ELR (cell line): ENCODE data around the gene PRKAG1.
A peak's percentile ranks its signal among the peaks of the same experiment; 100 is the strongest.

Experiments used
- DNase-seq: peaks from one replicate; pipeline ENCODE4 v3.0.0-alpha.2; 2015; ENCODE audit warnings: low read depth

Gene PRKAG1

DNA sequence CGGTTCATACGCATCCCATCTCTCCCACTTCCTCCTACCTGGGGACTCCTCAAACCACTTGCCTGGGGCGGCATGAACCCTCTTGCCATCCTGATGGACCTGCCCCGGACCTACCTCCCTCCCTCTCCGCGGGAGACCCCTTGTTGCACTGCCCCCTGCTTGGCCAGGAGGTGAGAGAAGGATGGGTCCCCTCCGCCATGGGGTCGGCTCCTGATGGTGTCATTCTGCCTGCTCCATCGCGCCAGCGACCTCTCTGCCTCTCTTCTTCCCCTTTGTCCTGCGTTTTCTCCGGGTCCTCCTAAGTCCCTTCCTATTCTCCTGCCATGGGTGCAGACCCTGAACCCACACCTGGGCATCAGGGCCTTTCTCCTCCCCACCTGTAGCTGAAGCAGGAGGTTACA, 36.8 kb downstream of the PRKAG1 start:
- no peak for DNase-seq

DNA sequence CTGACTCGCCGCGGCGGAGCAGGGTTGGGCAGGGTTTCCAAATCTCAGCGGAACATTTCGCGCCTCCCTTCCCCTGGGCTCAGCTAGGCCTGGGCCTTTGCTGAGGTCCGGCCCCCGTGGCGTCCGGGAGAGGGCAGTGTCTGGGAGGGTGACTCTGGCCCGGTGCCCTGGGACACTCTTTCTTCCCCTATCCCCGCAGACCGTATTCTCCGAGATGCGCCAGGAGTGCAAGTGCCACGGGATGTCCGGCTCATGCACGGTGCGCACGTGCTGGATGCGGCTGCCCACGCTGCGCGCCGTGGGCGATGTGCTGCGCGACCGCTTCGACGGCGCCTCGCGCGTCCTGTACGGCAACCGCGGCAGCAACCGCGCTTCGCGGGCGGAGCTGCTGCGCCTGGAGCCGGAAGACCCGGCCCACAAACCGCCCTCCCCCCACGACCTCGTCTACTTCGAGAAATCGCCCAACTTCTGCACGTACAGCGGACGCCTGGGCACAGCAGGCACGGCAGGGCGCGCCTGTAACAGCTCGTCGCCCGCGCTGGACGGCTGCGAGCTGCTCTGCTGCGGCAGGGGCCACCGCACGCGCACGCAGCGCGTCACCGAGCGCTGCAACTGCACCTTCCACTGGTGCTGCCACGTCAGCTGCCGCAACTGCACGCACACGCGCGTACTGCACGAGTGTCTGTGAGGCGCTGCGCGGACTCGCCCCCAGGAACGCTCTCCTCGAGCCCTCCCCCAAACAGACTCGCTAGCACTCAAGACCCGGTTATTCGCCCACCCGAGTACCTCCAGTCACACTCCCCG, 37.4 kb downstream of the PRKAG1 start:
- DNase-seq = peak; percentile 37

DNA sequence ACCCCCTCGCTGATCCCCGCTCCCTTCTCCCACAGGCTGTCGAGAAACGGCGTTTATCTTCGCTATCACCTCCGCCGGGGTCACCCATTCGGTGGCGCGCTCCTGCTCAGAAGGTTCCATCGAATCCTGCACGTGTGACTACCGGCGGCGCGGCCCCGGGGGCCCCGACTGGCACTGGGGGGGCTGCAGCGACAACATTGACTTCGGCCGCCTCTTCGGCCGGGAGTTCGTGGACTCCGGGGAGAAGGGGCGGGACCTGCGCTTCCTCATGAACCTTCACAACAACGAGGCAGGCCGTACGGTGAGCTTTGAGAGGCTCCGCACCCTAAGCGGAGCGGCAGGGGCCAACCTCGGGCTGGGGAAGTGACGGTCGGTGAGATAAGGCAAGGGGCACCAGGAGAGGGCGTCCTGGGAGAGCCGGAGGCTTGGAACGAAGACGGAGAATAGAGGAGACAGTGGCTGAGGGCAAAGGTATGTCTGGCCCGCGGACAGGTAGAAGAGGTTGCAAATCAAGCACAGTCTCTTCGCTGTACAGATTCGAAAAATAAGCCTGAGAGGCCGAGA, 38.1 kb downstream of the PRKAG1 start:
- DNase-seq = peak; percentile 37

DNA sequence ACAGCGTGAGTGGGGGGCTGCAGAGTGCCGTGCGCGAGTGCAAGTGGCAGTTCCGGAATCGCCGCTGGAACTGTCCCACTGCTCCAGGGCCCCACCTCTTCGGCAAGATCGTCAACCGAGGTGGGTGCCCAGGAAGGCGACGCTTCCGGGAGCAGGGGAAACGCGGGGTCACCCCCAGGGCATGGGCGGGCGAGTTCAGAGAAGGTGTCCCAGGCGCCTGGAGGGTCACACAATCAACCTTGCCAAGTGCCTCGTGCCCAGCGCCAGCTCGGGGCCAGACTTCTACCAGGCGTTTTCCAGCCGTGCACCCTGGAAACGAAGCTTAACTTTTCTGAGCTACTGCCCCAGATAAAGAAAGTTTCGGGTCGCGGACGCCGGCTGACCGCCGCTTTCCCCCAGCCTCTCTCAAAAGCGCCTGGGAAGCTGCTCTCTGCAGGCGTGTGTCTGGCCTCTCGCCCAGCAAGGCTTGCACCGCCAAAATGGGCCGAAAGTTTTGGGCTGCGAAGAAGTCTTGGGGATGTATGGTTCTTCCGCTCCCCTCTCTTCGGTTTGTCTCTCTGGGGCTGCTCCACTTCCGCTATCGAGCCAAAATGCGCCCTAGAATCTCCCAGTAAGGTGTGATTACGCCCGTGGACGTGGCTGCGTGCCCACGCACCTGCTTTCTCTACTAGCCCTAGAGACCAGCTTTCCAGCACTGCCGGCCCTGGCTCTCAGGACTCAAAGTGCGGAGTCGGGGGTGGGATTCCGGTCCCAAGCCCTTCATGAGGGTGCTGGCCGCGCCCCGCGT, 38.8 kb downstream of the PRKAG1 start:
- DNase-seq = no peak

DNA sequence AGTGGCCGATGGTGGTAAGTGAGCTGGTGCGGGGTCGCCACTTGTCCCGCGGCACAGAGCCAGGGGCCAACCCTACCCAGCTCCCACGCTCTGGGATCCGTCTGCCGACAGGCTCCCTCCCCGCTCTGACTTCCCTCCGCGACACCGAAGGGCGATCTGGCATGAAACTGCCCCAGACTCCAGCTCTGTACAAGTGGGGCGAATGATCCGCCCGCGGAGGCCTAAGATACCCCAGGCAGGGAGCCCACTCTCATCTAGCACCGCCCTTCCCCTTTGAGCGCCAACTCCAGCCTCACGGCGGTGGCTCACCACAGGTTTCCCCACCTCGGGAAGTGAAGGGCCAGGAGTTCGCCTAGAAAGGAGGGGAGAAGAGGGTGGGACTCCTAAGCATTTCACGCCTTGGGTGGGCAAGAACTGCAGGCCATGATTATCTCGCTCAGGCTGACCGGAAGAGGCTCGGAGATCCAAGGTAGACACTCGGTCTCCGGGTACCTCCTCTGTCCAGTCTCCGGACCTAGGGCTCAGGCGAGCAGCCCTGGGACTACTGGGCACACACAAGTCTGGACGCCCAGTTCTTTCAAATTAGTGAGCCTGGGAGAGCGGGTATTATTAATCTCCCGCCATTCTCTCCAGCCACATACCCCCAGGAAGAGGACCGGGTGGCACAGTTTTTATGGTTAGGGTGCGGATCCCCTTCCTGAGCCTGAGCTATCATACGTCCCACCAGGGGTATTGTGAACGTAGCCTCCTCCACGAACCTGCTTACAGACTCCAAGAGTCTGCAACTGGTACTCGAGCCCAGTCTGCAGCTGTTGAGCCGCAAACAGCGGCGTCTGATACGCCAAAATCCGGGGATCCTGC, 39.6 kb downstream of the PRKAG1 start:
- DNase-seq = no peak

DNA sequence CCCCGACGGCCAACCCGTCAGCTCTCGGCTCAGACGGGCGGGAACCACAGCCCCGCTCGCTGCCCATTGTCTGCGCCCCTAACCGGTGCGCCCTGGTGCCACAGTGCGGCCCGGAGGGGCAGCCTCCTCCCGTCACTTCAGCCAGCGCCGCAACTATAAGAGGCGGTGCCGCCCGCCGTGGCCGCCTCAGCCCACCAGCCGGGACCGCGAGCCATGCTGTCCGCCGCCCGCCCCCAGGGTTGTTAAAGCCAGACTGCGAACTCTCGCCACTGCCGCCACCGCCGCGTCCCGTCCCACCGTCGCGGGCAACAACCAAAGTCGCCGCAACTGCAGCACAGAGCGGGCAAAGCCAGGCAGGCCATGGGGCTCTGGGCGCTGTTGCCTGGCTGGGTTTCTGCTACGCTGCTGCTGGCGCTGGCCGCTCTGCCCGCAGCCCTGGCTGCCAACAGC, 40.3 kb downstream of the PRKAG1 start, which contains the start of gene WNT1:
Gene WNT1 (plus strand): TSS at position 32 of the 450 bp plus-strand sequence. CDS start 329 bp downstream, at position 361.
- DNase-seq = no peak

DNA sequence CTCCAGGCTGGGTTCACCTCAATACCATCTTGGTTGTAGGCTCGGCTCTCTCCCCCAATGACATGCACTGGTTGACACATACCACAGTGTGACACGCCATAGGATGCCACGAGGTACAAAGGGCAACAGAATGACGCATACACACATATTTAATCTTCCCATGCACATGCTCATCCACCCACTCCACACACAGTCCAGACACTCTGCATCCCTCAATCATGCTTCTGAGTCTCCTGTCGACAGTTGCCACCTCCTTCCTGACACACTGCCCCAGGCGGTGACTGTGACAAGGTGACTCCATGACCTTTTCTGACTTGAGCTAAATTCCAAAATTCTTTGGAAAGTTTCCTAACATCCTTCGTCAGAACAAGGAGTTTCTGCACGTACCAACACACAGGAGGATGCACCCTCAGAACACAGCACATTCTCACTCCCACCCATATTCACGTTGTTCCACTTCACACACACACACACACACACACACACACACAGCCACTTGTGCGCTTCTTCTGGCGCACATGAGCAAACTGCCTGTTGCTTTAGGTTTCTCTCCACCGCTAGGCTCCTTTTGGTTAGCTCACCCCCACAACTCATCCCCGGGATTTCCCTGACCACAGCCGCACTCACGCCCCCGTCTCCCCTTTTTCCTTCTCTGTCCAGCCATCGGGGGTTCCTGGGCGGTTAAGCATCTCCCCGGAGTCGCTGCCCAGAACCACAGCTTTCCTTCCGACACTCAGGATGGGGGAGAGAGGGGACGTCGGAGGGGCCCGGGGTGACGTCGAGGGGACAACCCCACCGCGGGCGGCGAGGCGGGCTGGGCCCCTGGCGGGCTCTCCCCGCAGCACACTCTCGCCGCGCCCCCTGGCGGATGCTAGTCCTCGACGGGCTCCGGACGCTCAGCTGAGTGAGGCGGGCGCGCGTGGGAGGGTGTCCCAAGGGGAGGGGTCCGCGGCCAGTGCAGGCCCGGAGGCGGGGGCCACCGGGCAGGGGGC, 41.0 kb downstream of the PRKAG1 start:
- DNase-seq = peak; percentile 78

DNA sequence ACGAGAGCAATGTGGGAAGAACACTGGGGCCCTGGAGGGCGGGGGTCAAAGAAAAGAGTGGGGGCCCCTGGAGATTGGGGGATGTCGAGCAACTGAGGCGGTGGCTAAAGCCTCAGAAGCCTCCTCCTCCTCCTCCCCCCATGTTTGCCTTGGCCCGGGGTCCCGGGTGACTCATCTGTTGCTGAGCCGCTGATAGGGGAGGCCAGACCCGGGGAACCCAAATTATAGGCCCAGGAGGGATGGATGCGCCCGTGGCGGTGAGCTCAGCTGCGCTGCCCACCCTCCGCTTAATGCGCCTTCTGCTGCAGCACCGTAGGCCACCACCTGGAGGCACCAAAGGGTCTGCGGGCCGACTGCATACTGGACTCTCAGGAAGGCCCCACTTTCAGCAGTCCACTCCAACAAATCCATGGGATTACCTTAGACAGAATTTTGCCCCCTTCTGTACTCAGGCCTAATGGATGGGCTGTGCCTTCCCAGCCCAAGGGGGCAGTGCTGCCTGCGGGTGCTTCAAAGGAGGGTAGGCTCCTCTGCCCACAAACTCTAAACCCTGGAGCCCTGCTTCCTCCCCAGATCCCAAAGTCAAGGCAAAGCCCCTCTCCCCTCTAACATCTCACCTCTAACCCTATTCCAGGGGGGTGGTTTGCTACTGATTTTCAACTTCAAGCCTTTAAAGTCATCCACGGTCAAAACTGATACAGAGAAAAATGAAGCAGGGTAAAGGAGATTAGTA, 44.5 kb downstream of the PRKAG1 start:
- peak; percentile 47 for DNase-seq

DNA sequence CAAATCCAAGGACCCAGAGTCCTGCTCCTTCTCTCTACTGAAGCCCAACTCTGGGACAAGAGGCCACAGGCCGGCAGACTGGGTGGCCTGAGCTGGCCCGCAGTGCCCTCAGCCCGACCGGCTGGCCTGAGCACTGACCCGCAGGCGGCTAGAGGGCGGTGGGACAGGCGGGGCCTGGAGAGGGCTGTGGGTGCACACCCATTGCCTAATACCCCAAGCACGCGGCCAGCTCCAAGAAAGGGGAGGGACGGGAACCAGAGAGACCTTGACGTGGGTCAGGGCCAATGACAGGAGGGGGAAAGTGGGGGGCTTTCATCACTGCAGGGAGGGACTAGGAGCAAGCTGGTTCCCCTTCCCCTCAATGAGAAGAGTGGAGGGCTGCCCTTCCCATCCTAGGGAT, 45.0 kb downstream of the PRKAG1 start:
- DNase-seq = no peak

DNA sequence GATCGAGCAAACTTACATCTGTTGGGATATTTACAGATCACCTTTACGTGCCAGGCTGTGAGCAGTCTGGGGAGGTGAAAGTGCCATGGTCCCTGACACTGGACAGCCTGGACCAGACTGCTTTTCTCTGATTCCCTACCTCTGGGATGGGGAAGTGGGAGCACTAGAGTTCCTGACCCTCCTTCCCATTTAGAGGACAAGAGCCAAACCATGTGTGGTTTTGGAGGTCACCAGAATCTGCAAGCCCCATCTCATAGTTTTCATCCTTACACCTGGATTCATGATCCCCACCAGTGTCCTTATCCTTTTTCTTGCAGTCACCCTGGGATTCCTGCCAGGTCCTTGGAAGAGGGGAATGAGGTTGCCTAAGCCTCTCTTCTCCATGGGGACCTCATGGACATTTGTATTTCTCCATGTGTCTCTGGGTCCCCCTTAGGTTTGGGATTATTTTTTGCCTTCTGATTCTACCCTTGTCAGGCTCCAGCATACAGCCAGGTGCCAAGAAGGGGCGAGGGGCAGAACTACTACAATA, 45.6 kb downstream of the PRKAG1 start:
- DNase-seq = no peak

DNA sequence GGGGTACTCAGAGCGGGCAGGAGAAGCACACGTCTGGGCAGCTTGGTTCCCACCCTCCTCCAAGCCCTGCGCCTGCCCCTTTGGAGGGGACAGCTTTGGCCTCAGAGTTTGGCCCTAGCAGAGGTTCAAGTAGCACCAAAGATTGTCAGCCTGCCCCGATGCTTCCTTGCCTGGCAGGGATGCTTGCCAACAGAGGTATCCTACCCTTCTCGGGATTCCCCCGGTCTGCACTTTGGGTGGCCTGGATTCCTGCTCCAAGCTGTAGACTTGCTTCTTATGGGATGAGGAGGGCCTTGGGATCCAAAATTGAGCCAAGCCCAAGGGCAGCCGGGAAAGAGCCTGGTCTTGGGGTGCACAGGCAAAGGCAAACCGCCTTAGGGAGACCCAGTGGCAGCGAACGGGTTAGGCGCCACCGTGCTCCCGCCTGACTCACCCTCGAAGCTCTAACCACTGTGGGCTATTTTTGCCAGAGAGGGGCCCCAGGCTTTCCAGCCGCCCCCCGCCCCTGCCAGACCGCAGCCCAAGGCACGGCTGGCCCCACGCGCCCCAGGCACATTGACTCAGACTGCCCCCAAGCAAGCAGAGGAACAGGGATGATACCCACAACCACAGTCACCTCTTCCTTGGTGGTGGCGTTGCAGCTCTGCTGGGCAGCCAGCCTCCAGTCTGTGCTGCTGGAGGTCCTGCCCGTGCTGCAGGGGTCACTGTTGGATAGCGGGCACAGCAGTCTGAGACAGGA, 46.2 kb downstream of the PRKAG1 start:
- peak; percentile 82 for DNase-seq

DNA sequence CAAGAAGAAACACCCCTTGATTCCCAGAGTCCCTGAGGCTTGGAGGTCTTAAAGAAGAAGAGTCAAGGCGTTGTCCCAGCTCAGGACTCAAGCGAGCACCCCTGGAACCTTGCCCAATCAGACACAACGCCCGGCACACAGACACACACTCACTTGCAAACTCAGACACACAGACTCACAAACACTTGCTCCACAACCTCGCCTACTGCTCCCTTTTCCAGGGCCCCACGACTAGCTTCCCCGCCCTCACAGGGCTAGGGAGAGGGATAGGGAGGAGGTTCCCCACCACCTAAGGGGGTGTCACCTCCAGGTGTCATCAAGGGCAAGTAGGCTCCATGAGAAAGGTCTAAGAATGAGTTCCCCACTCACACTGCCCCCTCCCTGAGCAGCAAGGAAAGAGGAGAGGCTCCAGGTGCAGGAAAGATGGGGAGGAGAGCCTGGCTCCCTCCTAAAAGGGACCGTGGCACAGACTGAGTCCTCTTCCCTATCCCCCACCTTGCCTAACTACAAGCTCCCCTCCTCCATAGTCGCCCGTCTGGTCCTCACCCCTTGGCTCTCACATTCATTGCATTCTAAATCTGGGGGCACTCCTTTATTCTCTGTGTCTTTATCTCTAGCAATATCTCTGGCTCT, 47.8 kb downstream of the PRKAG1 start:
- no peak for DNase-seq

DNA sequence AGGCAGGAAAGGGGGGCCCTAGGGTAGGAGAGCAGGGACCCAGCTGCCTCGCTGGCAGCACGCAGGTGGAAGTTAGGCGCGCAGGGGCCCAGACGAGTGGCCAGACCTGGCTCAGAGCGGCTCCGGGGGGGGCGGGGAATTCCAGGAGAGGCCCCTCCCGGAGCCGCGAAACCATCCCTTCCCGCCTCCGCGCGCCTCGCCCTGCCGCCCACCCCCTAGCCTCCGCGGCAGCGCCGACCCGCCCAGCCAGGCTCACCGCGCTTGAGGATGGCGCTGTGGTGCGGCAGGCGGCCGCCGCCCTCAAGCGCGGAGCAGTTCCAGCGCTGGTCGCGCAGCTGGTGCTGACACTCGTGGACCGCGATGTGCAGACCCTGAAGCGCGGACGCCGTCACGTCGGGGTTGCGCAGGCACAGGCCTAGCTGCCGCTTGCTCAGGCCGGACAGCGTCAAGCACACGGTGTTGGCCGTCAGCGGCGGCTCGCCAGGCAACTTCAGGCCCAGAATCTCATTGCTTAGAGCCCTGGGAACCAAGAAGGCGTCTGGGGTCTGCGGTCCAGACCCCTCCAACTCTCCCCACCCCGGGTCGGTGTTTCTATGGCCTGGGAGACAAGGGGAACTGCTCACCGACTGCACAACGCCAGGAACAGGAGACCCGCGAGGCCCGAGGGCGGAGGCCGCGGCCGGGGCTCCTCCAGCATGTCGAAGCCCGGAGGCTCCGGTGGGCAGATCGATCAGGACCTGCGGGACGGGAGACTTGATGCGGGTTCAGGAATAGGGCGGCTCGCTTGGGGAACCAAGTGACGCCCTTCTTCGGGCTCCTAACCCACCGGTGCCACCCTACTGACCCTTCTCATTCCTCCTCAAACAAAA, 48.5 kb downstream of the PRKAG1 start:
- no peak for DNase-seq

DNA sequence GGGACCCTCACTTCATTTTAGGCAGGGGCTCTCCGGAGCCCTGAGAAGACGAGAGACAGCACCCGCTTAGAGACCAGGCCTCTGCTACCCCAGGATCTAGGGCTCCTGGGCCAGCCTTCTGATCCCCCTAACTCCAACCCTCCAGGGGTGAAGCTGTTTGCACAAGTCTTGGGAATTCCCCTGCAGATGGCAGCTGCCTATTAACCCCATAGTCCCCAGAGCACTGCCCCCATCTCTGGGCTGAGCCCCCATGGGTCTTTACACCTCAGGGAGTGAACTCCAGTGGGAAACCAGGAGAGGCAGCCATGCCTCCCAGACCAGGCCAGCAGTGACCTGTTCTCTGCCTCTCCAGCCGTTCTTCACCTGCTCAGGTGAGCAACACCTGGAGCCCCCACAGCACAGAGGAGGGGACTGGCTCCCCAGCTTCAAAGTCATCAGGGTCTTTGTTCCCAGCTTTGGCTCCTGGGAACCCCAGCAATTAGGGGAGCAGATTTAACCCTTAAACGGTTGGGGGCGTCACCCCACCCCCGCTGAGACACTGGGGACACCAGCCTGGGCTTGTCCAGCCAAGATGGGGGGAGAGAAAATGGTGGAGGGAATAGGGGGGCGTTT, 49.3 kb downstream of the PRKAG1 start:
- no peak for DNase-seq

DNA sequence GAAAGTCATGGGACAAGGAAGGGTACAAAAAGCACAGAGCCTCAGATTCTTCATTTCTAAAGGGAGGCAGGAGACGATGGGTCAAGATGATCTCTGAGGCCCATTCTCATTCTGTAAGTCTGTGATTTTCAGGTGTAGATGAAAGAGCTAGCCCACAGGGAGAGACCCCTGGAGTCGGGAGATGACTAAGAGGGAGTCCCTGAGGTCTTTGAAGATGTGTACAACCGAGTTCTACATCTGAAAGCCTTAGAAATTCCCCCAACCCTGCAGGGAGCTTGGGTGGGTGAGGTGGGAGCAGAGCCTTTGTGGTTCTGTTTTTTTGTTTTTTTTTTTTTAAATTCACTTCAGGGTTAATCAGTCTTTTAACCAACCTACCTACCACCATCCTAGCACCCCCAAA, 50.1 kb downstream of the PRKAG1 start:
- no peak for DNase-seq

DNA sequence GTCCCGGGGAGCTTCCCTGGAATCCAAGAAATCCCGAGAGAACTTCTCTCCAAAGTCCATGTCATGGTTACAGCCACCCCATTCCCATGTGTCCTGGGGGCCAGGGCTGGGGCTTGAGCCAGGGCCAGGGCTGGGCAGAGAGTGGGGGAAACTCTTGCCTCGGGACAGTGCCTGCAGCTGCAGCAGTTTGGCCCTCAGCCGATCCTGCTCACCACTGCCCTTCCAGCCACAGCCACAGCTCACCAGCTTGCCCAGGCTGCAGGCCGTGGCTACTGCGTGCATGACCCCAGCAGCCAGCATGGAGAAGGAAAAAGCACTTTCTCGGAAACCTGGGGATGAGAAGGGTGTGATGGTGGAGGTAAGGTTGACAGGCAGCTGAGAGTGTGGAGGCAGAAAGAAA, 50.6 kb downstream of the PRKAG1 start:
- DNase-seq = no peak
